Right lobe of liver (tissue), 6 donors: ENCODE measurements around the gene BPGM. TPM values are rescaled to one million over a fixed set of nuclear protein-coding genes. Genes with fewer than 3 reads are reported as not detected.
"Not testable (repeated sequence)": the region's sequence is repeated elsewhere in the genome, so short reads cannot be mapped to it uniquely, and the experiment has no call there.

Experiments used
- ATAC-seq, 4 donors: fragments of 200-7000 bp; cut with Tn5 transposase; one replicate each; pipeline ENCODE4 v1.9.1; 2020; ENCODE audit warnings: mild to moderate bottlenecking in 4 of 4, moderate library complexity in 4 of 4
- DNase-seq, 3 donors: peaks; one replicate each; pipeline ENCODE4 v3.0.0-alpha.2; 2020
- H3K27ac ChIP-seq, 3 donors: fragments of 200-600 bp; one replicate each; pipeline ENCODE4 v1.8.0; 2022
- H3K27me3 ChIP-seq, 2 donors: fragments of 200-600 bp; one replicate each; pipeline ENCODE4 v1.8.0; 2022
- H3K36me3 ChIP-seq, 4 donors: fragments of 200-600 bp; sonication (generic) in 1 of 4; one replicate each; pipeline versions ENCODE4 v1.5.1 to v1.8.0; 2017 to 2022; ENCODE audit warnings: control low read depth in 1 of 4
- H3K4me1 ChIP-seq, 4 donors: fragments of 200-600 bp; sonication (generic) in 1 of 4; one replicate each; pipeline versions ENCODE4 v1.5.1 to v1.8.0; 2017 to 2022; ENCODE audit warnings: control low read depth in 1 of 4
- H3K4me3 ChIP-seq, 3 donors: fragments of 200-600 bp; one replicate each; pipeline ENCODE4 v1.8.0; 2022
- H3K9me3 ChIP-seq, 4 donors: fragments of 200-600 bp; sonication (generic) in 1 of 4; one replicate each; pipeline versions ENCODE4 v1.5.1 to v1.8.0; 2017 to 2022; ENCODE audit warnings: control low read depth in 1 of 4
- POLR2A ChIP-seq: fragments of 450-650 bp; IDR thresholded peaks from one replicate; pipeline ENCODE4 v1.6.1; 2017; ENCODE audit warnings: antibody characterized with exemption, mild to moderate bottlenecking
- WGBS: methylation state at CpG from one replicate; pipeline ENCODE4 v1.1.6; 2018; ENCODE audit warnings: low coverage, low lambda C conversion rate; ENCODE audit not compliant: insufficient coverage; ENCODE audit errors: missing lambda C conversion rate; 5-methylcytosine and 5-hydroxymethylcytosine counted together
- intact Hi-C, 2 donors: fragments of 100-400 bp; cut with DNase I; formaldehyde crosslinking; loops; one replicate each; pipeline versions ENCODE4 v1.11.2 to v1.14.1; 2022
- total RNA-seq, 6 experiments: library from RNA; depleted of rRNA in 2 of 6; stranded (reverse); fragments of >200 nt in 2 of 6; fragmentation: NEBNext Ultra II Directional in 3 of 6; extraction: Animal tissue kit (Norgen Biotek cat#: 25700) in 3 of 6; gene quantifications; one replicate each; pipeline versions ENCODE4 v1.1.0 to v1.2.4, GENCODE V29; 2016 to 2023
- TF ChIP-seq, protein P1 (sequence below), 4 donors: fragments of 200-600 bp in 3 of 4; fragments of 450-650 bp in 1 of 4; IDR thresholded peaks; one replicate each; pipeline versions ENCODE4 v1.5.1 to v1.8.0; 2016 to 2022; ENCODE audit warnings: antibody characterized with exemption in 4 of 4, mild to moderate bottlenecking in 2 of 4
- donor health status: DM: no; HTN: yes; CAD: no.
- donor health status: DM: no; HTN: no; CAD: no.
- donor health status: DM: no; HTN: no; CAD: no.
- donor health status: DM: no; HTN: yes; CAD: no.
- donor health status: DM: no; HTN: yes; CAD: no.

The BPGM gene
- total RNA-seq, 6 experiments from 2014 or later: 5.9 to 10.9 (median 7.3) TPM

DNA sequence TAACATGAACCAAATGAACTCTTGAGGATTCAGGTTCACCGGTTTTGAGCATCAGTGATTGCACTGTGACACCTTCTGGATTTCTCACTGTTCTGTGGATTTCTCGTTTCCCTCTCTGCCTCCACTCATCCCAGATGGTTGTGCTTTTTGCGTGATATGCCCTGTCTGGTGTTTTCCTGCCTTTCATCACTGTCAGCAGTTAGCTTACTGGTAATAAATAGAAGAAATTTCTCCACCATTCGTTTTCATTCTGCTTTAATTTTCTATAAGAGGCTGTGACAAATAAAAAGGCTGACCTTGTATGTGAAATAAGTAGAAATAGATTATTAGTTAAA lies 16.2 kb downstream of the BPGM start:
- 67% methylated on average over 4 of the region's 4 CpGs for WGBS
- no peaks in the 10 kb centered on the region for H3K27me3 ChIP-seq
- H3K36me3 ChIP-seq: peaks cover 0 to 5% (median 1%) of the 10 kb centered on the region in 4 donors
- H3K9me3 ChIP-seq: no peaks in the 10 kb centered on the region
- no peak overlapping the region for H3K27ac ChIP-seq
- ATAC-seq (no peak), DNase-seq (no peak)
- intact Hi-C loops: no loop called here
- no peak overlapping the region for H3K4me3 ChIP-seq
- H3K4me1 ChIP-seq: no peaks in the 10 kb centered on the region
- TF ChIP-seq POLR2A: no peak
- TF ChIP-seq, protein P1, sequence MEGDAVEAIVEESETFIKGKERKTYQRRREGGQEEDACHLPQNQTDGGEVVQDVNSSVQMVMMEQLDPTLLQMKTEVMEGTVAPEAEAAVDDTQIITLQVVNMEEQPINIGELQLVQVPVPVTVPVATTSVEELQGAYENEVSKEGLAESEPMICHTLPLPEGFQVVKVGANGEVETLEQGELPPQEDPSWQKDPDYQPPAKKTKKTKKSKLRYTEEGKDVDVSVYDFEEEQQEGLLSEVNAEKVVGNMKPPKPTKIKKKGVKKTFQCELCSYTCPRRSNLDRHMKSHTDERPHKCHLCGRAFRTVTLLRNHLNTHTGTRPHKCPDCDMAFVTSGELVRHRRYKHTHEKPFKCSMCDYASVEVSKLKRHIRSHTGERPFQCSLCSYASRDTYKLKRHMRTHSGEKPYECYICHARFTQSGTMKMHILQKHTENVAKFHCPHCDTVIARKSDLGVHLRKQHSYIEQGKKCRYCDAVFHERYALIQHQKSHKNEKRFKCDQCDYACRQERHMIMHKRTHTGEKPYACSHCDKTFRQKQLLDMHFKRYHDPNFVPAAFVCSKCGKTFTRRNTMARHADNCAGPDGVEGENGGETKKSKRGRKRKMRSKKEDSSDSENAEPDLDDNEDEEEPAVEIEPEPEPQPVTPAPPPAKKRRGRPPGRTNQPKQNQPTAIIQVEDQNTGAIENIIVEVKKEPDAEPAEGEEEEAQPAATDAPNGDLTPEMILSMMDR (IDR thresholded peaks at IDR 0.05): no peak

DNA sequence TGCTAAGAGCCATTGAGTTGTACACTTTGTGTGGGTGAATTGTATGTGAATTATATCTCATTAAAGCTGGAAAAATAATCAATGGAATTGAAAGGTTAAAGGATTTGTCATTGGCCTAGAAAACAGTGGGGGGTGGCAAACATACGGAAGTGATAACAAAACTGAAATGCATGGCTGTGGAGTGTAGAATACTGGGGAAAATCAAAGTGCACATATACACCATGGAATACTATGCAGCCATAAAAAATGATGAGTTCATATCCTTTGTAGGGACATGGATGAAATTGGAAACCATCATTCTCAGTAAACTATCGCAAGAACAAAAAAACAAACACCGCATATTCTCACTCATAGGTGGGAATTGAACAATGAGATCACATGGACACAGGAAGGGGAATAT lies 18.4 kb downstream of the BPGM start:
- DNase-seq, ATAC-seq, H3K27me3 ChIP-seq, H3K36me3 ChIP-seq, H3K4me1 ChIP-seq, H3K4me3 ChIP-seq, intact Hi-C loops, H3K9me3 ChIP-seq, H3K27ac ChIP-seq: not testable (repeated sequence)
- WGBS: 0% methylated on average over 1 of the region's 3 CpGs

DNA sequence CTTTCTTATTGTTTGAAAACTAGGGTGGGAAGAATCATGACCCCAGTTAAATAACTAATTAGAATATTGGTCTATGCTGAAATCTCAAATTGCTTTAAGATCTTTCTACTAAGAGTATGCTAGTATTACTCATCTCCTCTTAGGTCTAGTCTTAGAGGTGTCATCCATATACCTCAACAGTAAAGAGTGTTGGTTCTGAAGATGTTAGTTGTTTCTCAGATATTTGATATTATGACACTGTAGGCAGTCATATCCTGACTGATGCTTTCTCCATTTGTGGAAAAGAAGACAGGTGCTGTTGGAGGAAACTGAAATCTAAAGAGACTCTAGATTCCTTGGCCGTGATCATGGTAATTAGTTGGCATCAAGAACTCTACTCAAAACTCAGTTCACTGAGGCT lies 21.2 kb downstream of the BPGM start:
- DNase-seq (no peak), ATAC-seq (no peak)
- Histone ChIP-seq H3K27ac (no peak overlapping the region), H3K4me3 (no peak overlapping the region), H3K27me3 (no peaks in the 10 kb centered on the region), H3K36me3 (peaks cover 0 to 5% (median 1%) of the 10 kb centered on the region in 4 donors), H3K4me1 (no peaks in the 10 kb centered on the region), H3K9me3 (no peaks in the 10 kb centered on the region)
- TF ChIP-seq POLR2A: no peak
- TF ChIP-seq, protein P1 (IDR thresholded peaks at IDR 0.05): no peak
- WGBS: 100% methylated on average over 1 of the region's 1 CpG
- intact Hi-C loops: no loop called here

DNA sequence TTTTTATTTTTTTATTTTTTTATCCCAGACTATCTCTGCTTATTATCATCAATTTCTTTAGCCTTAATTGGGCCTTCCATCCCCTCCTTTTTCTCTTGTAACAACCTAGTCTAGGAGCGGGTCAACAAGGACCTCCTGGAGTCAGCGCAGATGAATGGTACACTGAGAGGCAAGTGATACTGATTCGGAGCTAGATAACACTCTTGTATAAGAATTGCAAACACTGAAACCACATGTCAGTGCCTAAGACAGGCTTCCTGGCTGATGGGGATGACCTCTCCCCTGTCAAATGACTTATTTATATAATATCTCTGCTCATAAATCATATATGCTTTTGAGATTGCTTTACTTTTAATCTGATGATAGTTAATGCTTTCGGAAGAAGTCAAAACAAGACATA lies 22.7 kb downstream of the BPGM start:
- Histone ChIP-seq H3K4me3 (no peak overlapping the region), H3K9me3 (no peaks in the 10 kb centered on the region), H3K36me3 (peaks cover 0 to 3% (median 0%) of the 10 kb centered on the region in 4 donors), H3K27ac (no peak overlapping the region), H3K27me3 (no peaks in the 10 kb centered on the region), H3K4me1 (no peaks in the 10 kb centered on the region)
- no peak for DNase-seq
- 83% methylated on average over 4 of the region's 4 CpGs for WGBS
- ATAC-seq: no peak
- intact Hi-C loops: no loop called here
- TF ChIP-seq, protein P1 (IDR thresholded peaks at IDR 0.05): no peak
- TF ChIP-seq POLR2A: no peak

DNA sequence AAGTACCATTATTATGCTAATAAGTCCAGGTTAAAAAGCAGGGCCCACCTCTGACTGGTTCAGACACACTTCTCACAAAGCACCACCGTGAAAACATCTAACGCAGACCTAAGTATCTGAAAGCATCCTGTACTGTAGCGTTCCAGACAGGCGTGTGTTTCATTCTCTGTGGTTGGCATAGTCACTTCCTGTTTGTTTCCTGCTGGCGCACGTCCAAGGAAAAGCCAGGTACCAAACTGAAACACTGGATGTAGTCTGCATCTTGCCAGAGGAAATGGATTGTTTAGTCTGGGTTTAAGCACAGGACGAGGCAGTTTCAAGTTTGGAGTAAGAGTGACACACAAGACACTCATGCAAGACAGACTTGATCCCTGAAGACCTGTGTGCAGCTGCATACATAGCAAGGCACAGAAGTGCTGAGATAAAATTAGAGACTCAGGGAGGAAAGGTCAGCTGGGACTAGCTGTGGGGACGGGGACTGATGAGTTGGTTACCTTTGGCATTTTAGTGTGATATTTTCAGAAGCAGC lies 23.3 kb downstream of the BPGM start:
- Histone ChIP-seq H3K27me3 (no peaks in the 10 kb centered on the region), H3K9me3 (no peaks in the 10 kb centered on the region), H3K4me3 (no peak overlapping the region), H3K27ac (no peak overlapping the region), H3K4me1 (no peaks in the 10 kb centered on the region), H3K36me3 (peaks cover 0 to 3% (median 0%) of the 10 kb centered on the region in 4 donors)
- intact Hi-C loops: no loop called here
- TF ChIP-seq, protein P1 (IDR thresholded peaks at IDR 0.05): no peak
- ATAC-seq (peak in 3 of 4 donors; percentile 36 to 60 (median 57)), DNase-seq (peak in 1 of 3 donors; percentile 42)
- WGBS: 24% methylated on average over 7 of the region's 8 CpGs
